Measurements from ENCODE around the gene SPEG. TPM values are rescaled to one million over a fixed set of nuclear protein-coding genes. Genes with fewer than 3 reads are reported as not detected.

Gene SPEG
- total RNA-seq, 1 experiment from 2014 or later, result 23.0 TPM

DNA sequence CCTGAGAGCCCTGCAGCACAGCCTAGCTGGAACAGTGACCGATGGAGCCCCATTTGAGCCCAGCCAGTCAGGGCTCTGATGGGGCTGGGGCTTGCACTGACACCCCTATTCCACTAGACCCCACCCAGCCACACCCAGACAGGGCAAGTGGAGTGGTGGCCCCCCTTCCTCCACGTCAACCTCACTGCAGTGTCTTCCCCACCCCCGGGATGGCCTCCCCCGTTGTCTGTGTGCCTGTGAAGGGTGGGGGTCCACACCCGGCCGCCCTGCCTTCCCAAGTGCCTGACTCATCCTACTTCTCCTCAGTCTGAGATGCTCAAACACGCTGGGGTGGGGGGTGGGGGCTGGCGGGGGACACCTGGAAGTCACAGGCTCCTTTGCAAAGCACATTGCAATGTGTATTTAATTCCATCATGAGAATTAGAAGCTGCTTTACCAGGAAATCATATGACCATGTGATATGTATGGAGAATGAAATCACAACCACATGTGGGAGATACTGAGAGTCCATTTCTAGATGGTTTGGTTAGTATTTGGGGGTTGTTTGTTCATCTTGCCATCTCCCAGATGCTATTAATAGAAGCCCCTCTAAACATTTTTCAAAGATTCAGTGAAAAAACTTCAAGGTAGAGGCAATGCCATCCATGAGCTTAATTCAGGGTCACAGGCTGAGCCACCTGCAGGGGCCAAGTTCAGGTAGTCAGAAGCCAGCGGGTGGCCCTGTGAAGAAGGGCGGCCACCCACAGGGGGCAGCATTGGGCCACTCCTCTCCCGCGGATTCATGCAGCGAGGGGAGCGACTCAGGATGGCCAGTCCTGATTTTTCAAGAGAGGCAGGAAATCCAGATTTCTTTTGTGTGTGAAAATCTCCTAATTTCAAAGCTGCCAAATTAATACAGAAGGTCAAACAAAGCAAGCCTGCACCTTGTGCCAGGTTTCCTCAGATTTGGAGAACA, 41.3 kb downstream of the SPEG start:
- peak; percentile 56 for DNase-seq (ENCODE audit: low read depth)

DNA sequence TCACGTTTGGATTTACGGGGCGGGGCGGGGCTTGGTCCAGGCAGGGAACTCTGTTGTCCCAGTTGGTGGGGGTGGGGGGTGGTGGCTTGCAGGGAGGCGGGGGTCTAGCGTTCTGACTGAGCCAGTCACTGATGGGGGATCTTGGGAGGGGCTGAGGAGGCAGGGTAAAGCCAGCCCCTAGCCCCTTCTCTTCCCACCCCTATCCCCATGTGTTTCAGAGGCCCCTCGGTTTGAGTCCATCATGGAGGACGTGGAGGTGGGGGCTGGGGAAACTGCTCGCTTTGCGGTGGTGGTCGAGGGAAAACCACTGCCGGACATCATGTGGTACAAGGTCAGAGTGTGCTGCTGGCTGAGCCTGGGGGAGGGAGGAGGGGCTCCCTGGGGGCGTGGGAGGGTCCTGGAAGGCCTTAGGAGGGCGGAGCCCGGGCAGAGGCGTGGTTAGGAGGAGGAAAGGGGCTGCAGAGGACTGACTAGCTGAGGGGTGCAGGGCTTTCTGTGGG, 42.1 kb downstream of the SPEG start:
- DNase-seq (ENCODE audit: low read depth), result no peak

DNA sequence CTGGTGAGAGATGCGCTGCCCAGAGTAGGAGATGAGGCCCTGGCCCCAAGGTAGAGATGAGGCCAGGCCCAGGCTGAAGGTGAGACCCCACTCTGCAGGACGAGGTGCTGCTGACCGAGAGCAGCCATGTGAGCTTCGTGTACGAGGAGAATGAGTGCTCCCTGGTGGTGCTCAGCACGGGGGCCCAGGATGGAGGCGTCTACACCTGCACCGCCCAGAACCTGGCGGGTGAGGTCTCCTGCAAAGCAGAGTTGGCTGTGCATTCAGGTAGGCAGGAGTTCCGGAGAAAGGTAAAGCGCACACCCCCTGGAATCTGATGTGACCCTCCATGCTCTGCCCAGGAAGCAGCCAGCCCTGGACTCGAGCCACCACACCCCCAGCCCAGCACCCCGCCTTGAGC, 42.5 kb downstream of the SPEG start:
- no peak for DNase-seq (ENCODE audit: low read depth)

DNA sequence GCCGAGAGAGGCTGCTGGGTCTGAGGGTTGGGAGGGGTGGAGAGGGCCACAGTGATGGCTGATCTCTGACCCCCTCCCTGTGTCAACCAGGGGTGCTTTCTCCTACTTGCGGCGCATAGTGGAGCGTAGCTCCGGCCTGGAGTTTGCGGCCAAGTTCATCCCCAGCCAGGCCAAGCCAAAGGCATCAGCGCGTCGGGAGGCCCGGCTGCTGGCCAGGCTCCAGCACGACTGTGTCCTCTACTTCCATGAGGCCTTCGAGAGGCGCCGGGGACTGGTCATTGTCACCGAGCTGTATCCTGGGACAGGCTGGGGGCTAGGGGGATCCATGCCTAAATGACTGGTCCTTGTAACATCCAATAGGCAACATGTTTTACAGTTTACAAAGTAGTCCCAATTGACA, 43.2 kb downstream of the SPEG start:
- no peak for DNase-seq (ENCODE audit: low read depth)

DNA sequence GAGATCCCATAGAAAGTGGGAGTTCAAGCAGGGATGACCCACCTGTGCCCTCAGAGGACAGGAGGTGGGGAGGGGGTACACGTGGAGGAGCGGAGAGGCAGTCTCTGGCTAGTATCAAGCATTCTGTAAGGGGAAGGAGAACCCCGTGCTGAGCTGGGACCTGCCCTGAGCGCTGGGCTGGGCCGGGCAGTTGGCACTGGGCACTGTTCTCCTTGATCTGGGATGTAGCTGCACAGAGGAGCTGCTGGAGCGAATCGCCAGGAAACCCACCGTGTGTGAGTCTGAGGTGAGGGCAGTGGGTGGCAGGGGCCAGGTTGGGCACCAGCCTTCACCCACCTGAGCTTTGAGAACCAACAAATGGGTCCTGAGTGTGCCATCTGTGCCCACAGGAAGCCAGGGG, 44.3 kb downstream of the SPEG start:
- DNase-seq (ENCODE audit: low read depth), result no peak

DNA sequence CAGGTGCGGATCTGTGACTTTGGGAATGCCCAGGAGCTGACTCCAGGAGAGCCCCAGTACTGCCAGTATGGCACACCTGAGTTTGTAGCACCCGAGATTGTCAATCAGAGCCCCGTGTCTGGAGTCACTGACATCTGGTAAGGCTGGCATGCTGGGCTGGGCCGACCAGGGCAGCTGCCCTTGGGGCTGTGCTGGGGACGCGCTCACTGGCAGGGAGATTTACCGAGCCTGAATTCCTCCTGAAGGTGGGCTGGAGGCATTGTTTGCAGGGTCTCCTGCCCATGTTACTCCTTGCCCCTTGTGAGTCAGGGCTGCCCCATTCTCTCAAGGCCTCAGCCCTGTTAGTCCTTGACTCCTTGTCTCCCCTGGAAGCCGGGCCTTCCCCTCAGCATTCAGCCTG, 45.4 kb downstream of the SPEG start:
- DNase-seq (ENCODE audit: low read depth), result no peak

DNA sequence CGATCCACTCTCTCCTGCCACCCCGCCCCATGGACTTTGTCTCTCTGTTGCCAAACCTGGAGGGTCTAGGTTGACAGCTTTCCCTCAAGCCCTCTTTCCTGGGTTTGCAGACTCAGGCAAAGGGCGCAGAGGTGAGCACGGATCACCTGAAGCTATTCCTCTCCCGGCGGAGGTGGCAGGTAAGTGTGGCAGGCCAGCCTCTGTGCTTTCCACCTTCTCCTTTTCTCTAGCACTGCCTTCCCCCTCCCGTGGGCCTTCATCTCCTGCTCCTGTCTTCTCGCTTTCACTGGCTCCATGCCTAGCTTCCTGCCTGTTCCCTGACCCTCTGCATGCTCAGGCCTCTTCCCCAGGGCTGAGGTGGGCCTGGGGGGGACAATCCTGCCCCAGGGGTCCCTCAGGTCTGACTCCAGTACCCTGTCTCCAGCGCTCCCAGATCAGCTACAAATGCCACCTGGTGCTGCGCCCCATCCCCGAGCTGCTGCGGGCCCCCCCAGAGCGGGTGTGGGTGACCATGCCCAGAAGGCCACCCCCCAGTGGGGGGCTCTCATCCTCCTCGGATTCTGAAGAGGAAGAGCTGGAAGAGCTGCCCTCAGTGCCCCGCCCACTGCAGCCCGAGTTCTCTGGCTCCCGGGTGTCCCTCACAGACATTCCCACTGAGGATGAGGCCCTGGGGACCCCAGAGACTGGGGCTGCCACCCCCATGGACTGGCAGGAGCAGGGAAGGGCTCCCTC, 48.2 kb downstream of the SPEG start:
- no peak for DNase-seq (ENCODE audit: low read depth)

DNA sequence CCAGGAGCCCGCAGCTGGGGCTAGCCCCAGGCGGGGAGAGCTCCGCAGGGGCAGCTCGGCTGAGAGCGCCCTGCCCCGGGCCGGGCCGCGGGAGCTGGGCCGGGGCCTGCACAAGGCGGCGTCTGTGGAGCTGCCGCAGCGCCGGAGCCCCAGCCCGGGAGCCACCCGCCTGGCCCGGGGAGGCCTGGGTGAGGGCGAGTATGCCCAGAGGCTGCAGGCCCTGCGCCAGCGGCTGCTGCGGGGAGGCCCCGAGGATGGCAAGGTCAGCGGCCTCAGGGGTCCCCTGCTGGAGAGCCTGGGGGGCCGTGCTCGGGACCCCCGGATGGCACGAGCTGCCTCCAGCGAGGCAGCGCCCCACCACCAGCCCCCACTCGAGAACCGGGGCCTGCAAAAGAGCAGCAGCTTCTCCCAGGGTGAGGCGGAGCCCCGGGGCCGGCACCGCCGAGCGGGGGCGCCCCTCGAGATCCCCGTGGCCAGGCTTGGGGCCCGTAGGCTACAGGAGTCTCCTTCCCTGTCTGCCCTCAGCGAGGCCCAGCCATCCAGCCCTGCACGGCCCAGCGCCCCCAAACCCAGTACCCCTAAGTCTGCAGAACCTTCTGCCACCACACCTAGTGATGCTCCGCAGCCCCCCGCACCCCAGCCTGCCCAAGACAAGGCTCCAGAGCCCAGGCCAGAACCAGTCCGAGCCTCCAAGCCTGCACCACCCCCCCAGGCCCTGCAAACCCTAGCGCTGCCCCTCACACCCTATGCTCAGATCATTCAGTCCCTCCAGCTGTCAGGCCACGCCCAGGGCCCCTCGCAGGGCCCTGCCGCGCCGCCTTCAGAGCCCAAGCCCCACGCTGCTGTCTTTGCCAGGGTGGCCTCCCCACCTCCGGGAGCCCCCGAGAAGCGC, 49.1 kb downstream of the SPEG start:
- DNase-seq (ENCODE audit: low read depth), result no peak

DNA sequence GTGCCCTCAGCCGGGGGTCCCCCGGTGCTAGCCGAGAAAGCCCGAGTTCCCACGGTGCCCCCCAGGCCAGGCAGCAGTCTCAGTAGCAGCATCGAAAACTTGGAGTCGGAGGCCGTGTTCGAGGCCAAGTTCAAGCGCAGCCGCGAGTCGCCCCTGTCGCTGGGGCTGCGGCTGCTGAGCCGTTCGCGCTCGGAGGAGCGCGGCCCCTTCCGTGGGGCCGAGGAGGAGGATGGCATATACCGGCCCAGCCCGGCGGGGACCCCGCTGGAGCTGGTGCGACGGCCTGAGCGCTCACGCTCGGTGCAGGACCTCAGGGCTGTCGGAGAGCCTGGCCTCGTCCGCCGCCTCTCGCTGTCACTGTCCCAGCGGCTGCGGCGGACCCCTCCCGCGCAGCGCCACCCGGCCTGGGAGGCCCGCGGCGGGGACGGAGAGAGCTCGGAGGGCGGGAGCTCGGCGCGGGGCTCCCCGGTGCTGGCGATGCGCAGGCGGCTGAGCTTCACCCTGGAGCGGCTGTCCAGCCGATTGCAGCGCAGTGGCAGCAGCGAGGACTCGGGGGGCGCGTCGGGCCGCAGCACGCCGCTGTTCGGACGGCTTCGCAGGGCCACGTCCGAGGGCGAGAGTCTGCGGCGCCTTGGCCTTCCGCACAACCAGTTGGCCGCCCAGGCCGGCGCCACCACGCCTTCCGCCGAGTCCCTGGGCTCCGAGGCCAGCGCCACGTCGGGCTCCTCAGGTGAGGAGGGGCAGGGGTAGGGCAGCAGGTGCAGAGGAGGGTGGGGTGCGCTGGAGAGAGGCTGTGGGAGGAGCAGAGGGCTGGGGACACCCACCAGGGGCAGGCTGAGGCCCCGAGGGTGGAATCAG, 49.9 kb downstream of the SPEG start:
- no peak for DNase-seq (ENCODE audit: low read depth)

DNA sequence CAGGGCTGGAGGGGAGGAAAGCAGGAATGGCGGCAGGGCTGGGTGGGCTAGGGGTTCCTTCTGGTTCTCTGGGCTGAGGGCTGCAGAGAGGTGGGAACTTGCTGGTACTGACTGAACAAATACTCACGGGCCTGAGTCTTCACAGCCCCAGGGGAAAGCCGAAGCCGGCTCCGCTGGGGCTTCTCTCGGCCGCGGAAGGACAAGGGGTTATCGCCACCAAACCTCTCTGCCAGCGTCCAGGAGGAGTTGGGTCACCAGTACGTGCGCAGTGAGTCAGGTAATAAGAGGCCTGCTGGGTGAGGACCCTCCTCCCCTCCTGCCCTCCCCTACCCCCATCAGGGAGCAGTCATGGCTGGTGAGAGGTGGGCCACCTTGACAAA, 50.5 kb downstream of the SPEG start:
- no peak for DNase-seq (ENCODE audit: low read depth)

DNA sequence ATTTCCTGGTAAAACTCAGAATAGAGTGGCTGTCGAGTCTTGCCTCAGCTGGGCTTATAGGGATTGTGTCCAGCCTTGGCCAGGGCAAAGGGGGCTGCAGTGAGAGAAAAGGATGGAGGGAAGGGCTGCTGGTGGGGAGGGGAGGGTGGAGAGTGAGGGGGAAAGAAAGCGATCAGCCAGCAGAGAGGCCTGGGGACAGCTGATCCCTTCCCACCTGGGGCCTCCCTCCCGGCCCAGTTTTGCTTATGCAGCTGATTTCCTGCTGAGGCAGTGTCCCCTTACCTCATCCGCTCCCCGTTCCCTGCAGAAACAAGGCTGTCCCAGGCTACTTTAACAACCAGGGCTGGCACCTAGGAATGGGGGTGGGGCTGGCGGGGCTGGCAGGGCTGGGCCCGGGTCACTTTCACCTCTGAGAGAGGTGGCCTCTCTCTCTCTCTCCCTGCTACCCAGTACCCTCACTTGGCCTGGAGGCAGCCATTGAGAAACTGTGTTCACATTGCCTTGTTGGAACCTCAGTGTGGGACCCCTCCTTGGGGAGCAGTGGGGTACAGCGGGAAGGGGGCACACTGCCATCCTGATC, 51.8 kb downstream of the SPEG start:
- DNase-seq (ENCODE audit: low read depth), result no peak

DNA sequence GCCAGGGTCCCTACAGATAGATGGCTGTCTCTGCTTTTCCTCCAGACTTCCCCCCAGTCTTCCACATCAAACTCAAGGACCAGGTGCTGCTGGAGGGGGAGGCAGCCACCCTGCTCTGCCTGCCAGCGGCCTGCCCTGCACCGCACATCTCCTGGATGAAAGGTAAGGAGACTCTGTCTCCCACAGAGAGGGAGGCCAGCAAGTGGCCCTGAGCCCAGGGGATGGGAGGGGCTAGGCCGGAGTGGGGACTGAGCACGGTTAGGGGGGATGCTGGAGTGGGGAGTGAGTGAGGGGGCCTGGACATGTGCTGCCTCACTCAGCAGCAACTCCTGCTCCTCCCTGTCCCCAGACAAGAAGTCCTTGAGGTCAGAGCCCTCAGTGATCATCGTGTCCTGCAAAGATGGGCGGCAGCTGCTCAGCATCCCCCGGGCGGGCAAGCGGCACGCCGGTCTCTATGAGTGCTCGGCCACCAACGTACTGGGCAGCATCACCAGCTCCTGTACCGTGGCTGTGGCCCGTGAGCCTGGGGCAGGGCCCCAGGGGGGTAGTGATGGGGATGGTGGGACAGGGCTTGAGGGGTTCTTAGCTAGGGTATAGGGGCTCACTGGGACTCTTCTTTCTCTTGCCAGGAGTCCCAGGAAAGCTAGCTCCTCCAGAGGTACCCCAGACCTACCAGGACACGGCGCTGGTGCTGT, 53.7 kb downstream of the SPEG start:
- no peak for DNase-seq (ENCODE audit: low read depth)

DNA sequence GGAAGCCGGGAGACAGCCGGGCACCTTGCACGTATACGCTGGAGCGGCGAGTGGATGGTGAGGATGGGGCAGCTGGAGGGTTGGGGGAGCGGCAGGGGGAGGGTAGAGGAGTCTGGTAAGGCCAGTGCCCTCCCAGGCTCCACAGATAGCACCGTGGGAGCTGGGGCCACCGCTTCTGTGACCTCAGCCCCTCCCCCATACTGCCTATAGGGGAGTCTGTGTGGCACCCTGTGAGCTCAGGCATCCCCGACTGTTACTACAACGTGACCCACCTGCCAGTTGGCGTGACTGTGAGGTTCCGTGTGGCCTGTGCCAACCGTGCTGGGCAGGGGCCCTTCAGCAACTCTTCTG, 54.2 kb downstream of the SPEG start:
- no peak for DNase-seq (ENCODE audit: low read depth)

DNA sequence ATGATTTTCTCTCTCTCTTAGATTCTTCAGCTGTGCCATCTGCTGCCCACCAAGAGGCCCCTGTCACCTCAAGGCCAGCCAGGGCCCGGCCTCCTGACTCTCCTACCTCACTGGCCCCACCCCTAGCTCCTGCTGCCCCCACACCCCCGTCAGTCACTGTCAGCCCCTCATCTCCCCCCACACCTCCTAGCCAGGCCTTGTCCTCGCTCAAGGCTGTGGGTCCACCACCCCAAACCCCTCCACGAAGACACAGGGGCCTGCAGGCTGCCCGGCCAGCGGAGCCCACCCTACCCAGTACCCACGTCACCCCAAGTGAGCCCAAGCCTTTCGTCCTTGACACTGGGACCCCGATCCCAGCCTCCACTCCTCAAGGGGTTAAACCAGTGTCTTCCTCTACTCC, 54.7 kb downstream of the SPEG start:
- no peak for DNase-seq (ENCODE audit: low read depth)

DNA sequence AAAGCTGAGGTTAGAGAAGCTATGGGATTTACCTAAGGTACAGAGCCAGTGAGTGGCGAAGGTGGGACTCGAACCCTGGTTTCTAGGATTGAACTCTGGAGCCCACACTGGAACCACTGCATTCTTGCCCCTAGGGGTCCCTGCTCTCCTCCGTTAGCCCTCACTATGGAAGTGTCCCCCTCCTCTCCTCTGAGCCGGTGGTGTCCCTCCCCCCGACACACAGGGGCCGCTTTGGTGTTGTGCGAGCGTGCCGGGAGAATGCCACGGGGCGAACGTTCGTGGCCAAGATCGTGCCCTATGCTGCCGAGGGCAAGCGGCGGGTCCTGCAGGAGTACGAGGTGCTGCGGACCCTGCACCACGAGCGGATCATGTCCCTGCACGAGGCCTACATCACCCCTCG, 55.5 kb downstream of the SPEG start:
- DNase-seq (ENCODE audit: low read depth), result no peak

DNA sequence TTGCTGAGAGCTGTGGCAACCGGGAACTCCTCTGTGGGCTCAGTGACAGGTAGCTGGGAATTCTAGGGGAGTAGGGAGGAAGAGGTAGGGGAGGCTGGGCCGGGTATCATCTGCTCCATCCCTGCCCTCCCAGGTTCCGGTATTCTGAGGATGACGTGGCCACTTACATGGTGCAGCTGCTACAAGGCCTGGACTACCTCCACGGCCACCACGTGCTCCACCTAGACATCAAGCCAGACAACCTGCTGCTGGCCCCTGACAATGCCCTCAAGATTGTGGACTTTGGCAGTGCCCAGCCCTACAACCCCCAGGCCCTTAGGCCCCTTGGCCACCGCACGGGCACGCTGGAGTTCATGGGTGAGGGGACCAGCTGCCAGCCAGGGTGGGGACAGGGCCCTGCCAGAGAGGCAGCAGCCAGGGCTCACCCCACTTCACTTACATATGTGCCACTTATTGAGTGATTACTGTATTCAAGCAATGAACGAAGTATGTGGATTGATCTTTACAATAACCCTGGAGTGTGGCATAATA, 56.0 kb downstream of the SPEG start:
- DNase-seq (ENCODE audit: low read depth), result no peak

DNA sequence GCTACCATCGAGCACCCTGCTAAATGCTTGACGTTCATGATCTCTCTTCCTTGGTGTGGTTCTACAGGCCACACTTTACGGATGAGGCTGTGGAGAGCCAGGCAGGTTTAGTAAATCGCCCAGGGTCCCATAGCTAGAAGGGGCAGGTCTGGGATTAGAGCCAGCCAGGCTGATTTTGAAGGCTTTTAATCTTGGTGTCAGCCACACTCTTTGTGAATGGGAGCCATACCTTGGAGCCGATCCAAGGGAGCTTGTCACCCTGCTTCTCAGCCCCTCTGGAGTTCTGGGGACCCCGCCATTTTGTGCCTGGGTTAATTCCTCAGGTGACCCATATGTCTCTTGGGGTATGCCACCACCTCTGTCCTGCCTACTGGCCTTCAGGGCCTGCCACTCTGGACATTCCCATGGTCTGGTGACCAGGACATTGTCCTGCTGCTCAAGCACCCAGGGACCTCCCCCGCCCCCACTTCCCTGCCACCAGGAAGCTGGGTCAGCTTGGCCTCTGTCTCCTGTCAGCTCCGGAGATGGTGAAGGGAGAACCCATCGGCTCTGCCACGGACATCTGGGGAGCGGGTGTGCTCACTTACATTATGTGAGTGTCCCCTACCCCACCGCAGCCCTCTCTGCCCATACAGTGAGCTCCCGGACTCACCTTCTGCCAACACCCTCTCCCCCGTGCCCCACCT, 56.8 kb downstream of the SPEG start:
- no peak for DNase-seq (ENCODE audit: low read depth)

DNA sequence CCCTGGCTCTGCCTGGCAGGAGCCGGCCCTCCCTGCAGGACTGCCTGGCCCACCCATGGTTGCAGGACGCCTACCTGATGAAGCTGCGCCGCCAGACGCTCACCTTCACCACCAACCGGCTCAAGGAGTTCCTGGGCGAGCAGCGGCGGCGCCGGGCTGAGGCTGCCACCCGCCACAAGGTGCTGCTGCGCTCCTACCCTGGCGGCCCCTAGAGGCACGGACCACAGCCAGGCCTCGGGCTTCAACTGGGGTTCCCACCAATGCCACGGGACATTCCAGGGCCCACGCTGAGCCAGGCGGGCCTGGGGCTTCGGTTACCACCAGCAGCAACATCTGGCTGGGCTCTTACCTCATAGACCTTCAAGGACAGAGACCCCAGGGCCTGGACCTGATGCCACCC, 57.9 kb downstream of the SPEG start:
- DNase-seq (ENCODE audit: low read depth), result no peak

DNA sequence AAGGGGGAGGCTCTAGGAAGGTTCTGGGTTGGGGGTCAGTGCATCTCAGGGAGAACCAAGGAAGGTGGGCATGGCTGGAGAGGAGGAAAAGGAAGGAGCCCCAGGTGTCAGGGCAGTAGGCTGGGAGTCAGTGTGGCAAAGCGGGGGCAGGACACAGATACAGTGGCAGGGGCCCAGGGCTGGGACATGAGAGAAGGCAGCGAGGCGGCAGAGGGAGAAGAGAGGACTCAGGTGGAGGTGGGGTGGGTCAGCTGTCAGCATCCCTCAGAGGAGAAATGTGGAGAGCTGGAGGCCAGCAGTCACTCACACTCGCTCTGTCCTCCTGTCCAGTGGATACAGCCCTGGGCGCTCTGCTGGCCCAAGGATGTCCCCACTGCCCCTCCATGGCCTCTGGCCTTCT, 58.4 kb downstream of the SPEG start:
- no peak for DNase-seq (ENCODE audit: low read depth)
